HS-5 (cell line): ENCODE measurements around the gene DNAH14.

Source experiments
- DNase-seq: peaks from one replicate; pipeline ENCODE4 v3.0.0-alpha.2; 2012; ENCODE audit warnings: low read depth

The DNAH14 gene

DNA sequence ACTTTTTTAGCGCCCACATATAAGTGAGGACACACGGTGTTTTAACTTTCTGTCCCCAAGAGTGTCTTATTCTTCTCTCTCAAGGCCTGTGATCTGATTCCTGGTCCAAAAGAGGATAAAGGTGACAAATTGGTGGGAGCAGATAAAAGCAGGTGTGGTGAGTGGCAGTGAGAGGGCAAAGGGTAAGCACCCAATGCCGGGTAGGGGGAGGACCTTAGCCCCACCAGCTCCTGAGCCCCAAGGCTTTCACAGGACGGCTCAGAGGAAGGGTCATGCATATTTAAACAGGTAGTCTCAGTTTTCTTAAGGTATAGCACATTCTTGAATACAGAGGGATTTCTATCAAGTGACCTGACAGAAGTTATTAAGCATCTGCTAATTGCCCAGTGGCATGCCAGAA lies 478.8 kb downstream of the DNAH14 start:
- no peak for DNase-seq

DNA sequence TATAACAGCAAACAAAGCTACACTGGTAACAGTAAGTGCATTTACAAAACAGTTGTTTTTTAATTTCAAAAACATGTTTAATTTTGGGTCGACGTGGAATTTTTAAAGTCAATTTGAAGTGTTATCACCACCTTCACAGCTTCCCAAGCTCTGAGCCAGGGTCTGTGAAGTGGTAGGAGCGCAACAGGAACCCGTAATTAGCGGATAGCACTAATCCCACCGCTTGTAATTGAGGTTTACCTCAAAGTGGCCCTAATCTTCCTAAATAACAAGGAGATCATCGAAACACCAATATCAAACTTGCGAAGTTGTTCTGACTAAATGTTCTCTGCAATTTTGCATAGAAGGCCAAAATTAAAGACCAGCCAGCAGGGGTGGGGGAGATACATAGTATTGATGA lies 479.6 kb downstream of the DNAH14 start:
- no peak for DNase-seq

DNA sequence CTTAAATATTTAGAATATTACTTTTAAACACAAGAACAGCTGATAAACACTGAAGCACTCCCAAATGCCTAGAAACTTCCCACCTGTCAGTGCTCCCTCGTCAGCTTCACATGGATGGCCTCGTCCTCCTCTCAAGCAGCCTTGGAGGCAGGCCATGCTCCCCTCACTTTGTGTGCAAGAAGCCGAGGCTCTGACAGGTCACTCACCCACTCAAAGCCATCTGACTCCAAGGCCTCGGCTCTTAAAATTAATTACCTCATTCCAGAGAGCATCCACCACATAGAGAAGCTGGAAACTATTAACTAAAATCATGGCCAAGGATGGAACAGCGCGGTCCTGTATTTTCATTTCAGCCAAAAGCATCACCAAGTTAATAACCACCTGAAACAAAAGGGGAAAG lies 480.6 kb downstream of the DNAH14 start:
- no peak for DNase-seq

DNA sequence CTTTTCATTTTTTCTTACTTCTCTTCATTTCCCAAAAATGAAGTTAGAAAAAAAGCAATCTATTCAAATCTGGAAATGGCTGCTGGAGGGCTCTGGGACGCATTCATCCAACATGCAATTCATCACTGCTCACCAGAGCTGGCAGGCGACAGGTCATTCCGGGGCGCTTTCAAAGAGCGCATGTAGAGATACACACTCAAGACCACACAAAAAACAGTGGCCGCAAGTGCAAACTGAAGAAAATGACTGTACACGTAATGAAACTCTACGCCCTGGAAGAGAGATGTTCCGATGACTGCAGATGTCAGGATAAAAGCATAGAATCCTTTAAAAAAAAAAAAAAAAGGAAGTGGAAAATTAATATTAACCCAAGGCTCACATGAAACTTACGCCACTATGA lies 482.8 kb downstream of the DNAH14 start:
- DNase-seq, result no peak

DNA sequence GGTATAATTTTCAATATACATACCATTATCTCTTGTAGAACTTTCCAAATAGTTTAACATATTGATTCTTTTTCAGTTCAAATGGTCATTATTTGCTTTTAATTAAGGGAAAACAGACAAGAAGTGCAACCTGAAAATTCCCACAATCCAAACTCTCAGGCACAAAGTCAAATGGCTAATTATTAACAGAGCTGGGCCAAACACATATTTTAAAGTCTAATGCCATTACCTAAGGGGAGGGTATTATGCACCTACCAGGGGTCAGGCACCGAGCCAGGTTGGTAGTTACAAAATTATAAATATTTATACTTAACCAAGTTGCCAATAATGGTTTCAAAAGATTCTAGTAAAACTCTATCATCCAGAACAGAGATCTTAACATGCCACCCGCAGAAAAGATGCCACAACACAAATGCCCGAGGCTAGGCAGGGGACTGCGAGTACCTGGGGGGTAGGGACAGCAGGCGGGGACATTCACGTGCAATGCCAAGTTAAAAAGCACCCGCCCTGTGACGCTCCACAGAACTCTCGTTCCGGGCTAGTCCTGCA lies 483.4 kb downstream of the DNAH14 start:
- DNase-seq, result no peak

DNA sequence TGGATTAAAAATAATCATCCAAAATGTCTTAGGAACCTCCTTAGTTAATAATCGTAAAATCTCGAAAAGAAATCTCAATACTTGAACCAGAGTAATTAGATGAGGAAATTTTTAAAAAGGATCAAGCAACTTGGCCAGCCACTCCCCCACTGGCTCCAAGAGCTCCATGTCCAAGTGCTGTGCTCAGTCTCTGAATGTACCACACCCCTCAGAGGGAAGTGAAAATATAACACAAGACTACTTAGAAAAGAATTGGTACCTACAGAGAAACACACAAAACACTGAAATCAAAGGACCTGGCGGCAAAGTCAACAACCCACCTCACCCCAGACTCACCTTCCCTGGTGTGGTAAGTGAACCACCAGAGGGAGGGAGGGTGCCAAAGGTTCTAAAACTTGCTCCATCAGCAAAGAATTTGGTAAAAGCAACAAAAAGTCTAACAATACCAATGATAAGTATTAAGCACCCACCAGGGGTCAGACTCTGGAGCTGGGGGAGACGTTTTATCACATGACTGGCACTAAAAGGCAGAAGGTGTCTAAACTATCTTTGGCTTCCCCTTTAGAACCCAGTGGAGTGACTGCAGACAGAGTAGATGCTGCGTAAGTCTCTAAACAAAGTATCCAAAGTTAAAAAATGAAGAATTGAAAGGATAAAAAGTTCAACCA lies 484.4 kb downstream of the DNAH14 start:
- DNase-seq, result no peak

DNA sequence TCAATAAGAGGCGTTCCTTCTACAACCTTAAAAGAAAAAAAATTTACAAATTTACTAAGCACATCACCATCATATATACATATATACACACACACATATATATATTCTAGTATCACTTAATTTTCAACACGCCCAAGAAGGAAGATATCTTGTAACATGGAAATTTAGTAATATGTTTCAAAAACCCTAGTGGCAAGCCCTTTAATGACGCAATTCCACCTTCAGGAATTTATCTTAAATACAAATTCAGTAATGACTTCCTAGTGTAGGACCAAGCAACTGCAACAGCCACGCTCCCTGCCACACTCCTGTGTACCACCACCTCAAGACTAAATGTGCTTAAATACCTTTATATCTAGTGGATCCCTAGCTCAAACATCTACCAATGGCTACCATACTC lies 485.8 kb downstream of the DNAH14 start:
- no peak for DNase-seq

DNA sequence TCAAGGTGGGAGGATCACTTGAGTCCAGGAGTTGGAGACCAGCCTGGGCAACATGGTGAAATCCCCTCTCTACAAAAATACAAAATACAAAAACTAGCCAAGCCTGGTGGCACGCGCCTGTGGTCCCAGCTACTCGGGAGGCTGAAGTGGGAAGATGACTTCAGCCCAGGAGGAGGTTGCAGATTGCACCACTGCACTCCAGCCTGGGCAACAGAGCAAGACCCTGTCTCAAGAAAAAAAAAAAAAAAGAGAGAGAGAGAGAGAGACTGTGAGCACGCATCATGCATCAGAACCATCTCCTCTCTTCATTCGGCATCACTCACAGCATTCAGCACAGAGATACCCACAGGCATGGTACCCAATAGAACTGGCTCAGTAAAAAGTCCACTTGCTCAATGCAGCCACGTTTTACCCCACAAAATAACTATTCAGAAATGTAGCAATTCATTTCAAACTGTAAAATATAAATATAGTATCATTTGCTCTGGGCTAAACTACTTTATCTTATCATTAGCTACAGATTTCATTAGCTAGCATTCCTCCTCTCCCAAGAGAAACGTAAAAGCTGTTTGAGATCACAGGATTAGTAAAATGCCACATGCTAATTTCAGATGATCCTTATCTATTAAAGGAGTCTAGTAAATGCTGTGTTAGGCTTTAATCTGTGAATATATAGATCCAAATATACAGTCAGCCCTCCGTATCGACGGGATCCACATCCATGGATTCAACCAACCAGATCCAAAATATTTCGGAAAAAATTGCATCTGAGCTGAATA lies 486.7 kb downstream of the DNAH14 start:
- no peak for DNase-seq

DNA sequence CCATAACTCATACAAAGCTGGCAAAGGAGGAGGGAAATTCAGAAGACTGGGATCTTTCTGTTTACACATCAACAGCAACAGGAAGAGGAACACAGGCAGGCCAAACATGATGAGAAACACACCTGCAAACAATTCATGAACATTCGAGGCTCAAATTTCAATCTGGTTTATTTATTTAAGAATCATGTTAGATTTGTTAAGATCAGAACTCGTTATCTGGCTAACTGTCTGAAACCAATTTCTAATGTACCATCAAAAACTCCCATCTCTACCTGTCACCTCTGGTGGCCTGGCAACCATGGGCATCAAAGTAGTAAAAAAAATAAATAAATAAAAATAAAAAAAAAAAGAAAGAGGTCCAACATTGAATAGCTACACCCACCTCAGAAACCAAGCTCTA lies 488.6 kb downstream of the DNAH14 start:
- no peak for DNase-seq

DNA sequence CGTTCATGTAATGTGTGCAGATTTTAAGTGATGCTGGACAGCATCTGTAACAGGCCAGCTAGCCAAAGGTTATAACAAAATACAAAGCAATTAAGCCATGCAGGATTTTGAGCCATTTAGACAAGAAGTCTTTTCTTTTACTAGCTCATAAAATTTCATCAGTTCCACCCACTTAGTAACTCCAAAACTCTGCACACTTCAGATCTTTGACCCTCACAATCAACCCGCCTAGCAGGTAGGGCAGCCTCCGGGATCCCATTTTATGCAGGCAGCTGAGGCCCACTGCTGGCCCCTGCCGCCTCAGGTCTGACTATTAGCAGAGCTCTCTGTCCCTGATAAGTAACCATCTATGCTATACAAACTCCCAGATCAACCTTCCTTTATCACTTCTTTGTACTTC lies 489.1 kb downstream of the DNAH14 start:
- no peak for DNase-seq

DNA sequence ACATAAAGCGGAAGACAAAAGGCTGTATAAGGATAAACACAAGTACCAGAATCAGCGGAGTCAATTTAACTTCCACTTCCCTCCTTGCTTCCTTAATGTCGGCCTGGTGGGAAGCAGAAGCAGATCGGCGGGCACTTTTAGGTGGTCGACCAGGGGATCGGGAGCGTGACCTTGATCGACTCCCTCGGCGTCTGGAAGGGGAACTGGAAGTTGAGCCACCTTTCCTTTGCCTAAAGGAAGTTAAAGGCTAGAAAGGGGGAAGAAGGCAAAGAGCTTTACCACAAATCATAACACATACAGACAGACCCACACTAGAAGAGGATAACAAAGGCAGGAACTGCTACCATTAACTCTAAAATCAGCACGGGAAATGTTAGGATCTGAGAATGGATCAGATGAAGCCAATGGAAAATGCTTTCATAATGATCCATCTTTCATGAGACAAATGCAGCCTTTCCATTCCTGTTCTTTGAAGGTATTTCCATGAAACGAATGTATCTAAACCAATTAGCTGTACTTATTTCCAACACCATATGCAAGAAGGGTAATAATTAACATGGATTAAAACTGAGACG lies 492.6 kb downstream of the DNAH14 start:
- DNase-seq, result no peak

DNA sequence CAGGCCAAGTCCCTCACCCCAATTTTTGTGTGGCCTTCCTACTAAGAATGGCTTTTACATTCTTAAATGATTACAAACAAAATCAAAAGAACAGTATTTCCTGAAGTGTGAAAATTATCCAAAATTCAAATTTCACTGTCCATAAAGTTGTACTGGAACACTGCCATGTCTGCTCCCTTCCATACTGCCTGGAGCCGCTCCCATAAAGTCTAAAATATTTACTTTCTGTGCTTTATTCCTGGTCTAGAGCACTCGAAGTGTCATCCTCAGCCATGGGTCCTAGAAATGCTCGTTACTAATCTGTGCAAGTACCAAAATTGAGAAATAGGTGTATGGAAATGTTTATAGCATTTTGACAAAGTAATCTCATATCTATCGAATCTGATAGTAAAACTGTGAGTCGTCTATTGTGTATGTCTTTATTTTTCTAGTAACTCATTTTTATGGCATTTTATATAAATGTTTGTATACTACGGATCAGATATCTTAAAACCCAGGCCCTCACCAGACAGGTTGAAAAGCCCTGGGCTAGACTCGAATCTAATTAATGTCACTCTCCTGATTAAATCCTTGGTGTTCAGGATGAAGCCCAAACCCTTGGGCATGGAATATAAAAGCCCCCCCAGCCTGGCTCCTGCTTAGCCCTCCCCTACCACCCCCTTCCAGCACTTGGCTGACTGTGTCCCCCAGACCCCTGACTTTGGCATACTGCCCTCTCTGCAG lies 493.5 kb downstream of the DNAH14 start:
- DNase-seq, result no peak

DNA sequence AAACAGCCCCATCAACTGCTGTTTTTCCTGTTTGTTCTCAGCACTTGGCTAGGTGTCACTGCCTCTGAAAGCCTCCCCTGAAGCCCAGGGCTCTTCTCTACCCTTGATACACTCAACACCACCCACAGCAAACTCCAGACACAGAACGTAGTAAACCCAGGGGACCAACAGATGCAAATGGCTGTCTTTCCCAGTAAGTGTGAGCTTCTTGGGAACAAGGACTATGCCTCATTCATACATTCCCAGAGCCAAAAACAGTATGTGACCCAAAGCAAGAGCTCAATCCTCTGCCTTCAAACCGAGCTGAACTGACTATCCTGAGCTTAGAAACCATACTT lies 494.0 kb downstream of the DNAH14 start:
- no peak for DNase-seq

DNA sequence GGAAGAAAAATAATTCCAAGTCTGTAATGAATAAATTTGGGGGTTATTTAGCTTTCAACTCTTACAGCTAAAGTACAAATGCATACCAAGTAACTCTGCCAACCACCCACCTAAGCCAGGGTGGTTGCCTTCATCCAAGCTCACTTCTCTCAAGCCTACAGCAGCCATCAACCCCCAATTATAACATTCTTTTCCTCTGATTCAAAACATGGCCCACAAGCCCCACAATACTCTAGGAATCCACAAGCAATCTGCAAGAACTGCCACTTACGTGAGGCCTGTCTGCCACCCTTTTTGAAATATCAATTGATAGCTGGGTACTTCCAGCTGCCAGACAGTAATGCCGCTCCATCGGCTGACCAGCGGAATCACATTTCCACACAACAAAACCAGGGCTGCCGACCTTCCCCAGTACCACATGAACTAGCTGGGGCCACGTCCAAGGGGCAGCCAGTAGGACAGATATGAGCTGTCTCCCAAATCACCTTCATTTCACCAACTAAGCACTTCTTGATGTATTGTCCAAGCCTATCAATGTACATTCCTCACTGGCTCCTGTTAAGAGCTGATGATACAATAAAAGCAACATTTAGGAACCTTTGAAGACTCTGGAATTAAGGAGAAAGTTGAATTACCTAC lies 495.2 kb downstream of the DNAH14 start:
- no peak for DNase-seq

DNA sequence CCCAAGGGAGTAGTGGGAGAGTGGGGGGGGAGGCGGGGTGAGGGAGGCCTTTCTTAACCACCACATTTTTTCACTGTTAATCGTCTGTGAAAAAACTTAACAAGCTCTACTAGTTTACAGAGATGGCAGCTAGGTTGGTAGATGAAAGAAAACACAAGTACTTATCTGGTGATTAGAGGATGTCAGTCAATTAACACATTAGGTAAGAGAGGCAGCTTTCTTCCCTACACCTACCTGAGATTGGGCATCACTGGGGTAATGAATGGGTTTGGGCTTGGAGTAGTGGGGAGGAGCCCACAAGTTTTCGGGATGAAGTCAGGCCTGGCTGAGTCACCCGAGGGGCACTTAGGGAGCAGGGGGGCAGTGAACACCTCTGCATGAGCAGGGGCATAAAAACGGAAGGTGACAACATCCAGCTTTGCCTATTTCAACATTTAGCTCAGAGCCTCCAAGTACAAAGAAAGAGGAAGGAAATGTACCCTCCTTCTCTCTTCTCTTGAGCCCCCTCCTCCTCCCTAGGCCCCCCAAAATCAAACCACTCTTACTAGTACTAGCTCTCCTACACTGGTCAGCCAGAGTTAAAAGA lies 495.8 kb downstream of the DNAH14 start:
- DNase-seq, result peak; percentile 73

DNA sequence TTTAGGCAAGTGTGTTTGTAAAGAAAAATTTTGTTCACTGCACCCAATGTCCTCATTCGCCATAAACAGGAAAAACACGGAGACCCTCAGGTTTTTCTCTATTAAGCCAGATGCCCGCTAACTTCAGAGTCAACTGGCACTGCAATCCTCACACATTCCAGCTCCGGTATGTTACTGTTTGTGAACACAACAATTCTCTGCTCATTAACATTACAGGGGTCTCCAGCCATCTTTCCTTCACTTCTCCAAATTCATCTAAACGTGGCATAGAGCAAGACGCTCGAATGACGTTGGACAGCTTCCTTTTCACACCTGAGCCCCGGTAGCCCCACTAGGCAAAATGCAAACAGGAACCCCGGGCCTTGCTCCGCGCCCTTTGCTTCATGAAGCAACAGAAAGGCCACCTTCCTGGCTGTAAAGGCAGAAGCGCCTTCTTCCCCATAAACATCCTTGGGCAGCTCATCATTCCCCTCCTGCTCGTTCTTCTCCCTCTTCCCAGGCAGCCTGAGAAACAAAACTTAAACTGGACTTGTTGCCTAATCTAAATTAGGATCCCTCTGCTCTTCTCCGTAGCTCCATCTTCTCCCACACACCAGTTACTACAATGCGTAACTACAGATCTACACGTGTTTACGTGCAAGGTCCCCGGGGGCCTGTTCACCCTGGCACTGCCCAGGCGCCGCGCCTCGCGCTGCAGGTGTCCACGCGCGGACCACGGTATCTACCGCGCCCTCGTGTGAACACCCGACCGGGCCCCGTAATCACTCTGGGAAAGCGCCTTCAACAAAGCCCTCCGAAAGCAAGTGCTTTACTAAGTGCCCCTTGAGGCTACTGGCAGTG lies 497.1 kb downstream of the DNAH14 start:
- DNase-seq, result no peak

DNA sequence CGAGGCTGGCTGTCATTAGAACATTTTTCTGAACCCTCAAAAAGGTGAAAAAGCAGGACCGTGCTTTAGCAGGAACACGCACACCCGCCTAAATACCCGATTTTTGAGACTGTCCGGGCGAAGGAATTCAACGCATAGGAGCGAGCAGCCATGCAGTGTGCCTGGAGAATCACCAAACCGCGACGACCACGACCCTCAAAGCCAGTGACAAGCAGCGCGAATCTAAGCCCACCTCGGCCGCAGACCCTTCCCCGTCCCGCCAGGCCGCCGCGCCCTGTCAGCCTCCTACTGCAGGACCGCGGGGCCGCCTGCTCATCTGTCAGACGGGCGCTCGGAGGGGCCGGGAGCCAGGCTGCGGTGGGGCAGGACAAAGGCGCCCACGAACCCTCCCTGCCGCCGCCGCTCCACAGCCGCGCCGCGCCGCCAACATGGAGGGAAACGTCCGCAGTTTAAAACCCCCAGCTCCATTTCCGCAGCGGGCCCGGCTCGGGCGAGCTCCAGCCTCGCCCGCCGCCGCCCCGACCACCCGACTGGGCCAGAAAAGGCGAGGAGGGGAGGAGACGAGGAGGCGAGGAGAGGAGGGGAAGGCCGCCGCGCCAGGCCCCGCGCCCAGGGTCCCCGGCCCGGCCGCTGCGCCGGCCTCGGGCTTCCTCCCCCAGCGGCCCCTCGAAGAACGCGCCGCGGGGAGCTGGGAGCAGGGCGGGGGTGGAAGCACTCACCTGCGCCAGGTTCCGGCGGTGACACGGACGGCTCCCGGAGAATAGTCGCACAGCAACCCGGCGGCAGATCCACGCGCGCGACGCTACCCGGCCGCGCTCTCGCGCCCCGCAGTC lies 498.0 kb downstream of the DNAH14 start, which contains the start of gene LBR:
TSS of gene LBR (minus strand) at position 804 of the 833 bp plus-strand sequence. CDS start 3,963 bp downstream, outside the sequence.
- DNase-seq, result no peak

DNA sequence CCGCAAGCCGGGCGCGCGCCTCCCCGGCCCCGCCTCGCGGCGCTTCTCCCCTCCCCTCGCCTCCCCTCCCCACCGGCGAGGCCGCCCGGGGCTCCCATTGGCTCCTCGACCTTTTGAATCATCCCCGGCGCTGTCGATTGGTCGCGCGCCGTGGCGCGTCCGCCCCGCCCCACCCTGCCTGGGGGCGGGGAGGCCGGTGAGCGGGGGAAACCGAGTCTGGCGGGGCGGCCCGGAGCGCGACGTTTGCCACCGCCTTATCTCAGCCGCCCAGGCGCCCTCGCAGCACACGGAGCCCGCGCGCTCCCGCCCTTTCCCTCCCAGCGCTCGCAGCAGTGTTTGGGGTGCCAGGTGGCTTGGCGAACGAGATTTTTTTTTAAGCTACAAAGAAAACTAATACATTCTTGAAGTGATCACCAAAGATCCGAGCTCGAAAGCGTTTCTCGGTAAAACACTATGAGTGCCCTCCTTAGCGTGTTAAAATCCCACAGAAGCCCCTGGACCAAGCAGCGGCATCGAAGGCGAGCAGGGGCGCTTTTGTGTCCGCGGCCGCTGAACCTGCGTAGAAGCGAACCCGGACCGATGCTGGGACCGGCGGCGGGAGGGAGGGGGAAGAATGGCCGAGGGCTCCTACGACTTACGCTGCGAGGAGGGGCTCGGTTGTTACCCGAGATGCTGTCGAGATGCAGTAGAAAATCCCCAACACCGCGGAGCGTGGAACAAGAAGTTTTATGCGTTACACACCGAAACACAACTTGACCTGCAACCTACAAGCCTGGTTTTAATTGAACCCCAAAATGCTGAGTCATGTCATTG lies 498.8 kb downstream of the DNAH14 start:
- DNase-seq, result peak; percentile 41
